Measurements from ENCODE around the gene SAP30L.

SAP30L gene

DNA sequence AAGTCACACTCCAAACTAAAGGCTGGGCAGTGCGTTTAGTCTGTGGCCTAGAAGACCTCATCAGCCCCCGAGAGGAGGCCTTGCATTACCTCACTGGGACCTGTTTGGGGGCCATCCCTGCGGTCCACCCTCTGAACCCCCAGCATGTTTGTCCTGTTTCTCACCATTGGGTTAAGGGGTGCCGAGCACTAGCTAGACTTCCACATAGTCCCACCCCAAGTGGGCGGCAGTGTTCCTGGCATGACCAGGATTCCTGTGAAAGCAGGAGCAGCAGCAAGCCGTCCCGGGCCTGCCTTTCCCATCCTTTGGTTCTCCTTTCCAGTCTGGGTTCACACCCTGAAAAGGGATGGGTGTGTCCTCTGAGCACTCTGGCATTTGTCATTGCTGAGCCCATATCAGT, 26.6 kb upstream of the SAP30L start:
- DNase-seq (ENCODE audit: low read depth in 2 of 2): no peak

DNA sequence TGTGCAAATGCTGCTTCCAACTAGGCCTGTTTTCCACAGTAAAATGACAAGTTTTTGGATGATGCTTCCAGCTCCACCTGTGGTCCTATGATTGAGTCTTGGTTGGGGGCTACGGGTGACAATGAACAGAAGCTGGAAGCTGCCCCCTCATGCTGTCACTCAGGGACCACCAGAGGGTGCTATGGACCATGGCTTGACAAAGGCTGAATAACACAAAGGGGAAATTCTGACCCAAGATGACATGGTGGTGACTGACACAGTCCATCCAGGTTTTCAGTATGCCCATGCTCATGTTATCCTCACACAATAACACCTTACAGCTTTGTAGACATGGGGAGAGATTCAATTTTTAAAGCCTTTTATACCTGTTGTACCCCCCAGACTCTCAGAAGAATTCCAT, 23.9 kb upstream of the SAP30L start:
- no peak for DNase-seq (ENCODE audit: low read depth in 2 of 2)

DNA sequence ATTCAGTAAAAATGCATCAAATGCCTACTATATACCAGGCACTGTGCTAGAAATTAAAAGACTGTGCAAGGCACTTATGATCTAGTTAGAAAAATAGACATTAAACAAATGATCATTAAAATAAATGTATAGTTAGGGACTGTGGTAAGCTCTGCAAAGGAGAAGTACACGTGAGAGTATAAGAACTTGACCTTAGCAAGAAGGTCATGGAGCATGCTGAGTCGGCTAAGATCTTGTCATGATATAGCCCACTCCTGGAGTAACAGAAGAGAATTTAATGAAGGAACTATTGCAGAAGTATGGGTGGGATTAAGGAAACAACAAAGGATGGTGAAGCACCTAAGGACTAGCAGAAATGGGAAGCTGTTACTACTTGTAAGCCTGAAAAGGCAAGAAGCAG, 23.5 kb upstream of the SAP30L start:
- no peak for DNase-seq (ENCODE audit: low read depth in 2 of 2)

DNA sequence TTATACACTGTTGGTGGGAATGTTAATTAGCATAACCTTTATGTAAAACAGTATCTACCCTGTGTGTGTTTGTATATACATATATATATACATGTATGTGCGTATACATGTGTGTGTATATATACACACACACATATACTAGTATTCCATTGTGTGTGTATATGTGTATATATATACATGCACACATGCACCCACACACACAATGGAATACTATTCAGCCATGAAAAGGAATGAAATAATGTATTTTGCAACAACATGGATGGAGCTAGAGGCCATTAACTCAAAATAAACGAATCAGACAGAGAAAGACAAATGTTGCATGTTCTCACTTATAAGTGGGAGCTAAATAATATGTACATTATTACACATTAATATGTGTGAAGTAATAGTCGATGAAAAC, 17.6 kb upstream of the SAP30L start:
- no peak for DNase-seq (ENCODE audit: low read depth in 2 of 2)

DNA sequence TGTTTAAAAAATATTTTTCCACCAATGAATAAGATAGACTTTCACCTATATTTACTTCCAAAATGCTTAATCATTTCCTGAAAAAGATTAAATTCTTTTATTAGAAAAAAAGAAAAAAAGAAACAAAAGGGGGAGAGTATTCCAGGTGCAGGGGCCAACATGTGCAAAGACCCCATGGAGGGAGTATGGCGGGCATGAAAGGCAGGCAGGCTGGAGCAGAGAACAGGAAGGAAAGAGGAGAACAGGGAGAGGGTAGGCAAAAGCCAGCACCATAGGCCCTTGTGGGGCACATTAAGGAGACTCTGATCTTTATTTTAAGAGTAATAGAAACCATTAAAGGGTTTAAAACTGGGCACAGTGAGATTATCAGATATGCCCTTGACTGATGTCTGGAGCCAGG, 16.5 kb upstream of the SAP30L start:
- DNase-seq (ENCODE audit: low read depth in 2 of 2): no peak

DNA sequence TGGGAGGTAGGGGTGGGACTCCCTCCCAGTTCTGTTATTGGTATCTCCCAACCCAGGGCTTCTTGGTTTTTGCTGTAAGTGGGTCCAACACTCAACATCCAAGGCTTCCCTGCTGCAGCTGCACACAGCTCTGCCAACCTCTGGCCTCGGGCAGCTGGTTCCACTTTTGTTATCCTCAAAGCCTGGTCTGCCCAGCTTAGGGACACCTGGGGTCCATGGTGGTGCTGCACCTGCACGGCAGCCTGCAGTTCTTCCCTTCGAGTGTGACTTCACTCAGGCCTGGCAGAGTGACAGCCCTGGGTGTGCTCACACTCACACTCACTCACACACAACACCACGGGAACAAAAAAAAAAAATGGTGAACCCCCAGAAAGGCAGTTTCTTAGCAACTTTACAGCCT, 15.3 kb upstream of the SAP30L start:
- no peak for DNase-seq (ENCODE audit: low read depth in 2 of 2)

DNA sequence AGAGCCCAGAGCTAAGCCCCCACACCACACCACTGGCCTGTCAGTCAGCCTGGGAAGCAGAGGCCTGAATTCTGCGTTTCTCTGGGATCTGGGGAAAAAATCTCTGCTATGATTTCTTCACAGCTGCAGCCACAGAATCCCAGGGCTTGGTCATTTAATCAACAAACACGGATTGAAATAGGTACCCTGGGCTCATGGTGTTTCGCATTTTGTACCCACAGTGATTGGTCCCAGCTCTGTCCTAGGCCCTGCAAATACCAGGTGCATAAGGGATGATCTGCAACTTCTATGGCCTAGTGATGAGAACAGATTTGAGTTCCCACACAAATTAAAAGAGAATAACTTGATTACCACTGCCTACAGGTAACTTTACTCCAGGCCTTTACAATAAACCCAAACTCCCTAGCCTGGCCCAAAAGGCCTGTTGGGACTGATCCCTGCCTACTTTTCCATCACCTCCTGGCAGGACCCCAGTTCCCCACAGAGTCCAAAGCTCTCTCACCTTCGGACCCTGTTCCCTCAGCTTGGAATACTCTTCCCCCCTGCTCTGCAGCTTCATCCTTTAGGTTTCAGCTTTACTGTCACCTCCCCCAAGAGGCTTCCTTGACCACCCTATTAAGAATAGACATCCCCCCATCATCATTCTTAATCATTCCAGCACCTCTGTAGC, 14.7 kb upstream of the SAP30L start:
- no peak for DNase-seq (ENCODE audit: low read depth in 2 of 2)

DNA sequence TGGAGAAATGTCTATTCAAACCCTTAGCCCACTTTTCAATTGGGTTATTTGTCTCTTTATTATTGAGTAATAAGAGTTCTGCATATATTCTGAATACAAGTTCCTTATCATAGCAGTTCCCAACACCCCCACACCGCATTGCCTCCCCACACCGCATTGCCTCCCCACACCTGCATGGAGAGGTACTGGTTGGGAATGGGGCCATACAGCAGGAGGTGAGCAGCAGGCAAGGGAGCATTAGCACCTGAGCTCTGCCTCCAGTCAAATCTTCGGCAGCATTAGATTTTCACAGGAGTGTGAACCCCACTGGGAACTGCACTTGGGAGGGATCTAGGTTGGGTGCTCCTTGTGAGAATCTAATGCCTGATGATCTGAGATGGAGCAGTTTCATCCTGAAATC, 10.6 kb upstream of the SAP30L start:
- no peak for DNase-seq (ENCODE audit: low read depth in 2 of 2)

DNA sequence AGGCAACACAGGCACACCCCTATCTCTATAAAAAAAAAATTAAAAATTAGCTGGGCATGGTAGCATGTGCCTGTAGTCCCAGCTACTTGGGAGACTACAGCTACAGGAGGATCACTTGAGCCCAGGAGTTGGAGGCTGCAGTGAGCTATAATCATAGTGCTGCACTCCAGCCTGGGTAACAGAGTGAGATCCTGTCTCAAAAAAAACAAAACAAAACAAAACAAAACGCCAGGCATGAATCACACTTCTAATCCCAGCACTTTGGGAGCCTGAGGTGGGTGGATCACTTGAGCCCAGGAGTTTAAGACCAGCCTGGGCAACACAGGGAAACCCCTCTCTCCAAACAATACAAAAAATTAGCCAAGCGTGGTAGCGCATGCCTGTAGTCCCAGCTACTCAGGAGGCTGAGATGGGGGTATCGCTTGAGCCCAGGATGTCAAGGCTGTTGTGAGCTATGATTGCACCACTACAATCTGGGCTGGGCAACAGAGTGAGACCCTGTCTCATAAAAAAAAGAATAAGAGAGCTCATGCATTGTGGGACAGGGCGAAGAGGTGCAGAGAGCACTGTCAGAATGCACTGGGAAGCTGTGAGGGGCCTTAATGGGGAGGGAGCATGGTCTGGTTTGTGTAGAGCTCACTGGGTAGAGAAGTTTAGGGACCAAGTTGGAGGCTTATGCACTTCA, 8.4 kb upstream of the SAP30L start:
- no peak for DNase-seq (ENCODE audit: low read depth in 2 of 2)

DNA sequence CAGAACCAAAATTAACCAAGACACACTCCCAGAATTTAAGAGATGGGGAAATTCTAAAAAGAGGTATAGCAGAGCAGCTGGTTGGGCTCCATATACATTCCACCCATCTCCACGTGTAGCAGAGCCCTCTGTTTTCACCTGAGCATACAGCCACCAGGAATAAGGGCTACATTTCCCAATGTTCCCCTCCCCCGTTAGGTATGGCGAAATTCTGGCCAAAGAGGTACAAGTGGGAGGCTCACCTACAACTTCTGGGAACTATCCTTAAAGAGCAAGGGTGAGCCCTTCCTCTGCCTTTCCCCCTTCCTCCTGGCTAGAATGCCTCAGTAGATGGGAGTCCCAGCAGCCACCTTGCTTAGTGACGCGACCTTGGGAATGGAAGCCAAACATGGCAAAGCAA, 5.3 kb upstream of the SAP30L start:
- no peak for DNase-seq (ENCODE audit: low read depth in 2 of 2)

DNA sequence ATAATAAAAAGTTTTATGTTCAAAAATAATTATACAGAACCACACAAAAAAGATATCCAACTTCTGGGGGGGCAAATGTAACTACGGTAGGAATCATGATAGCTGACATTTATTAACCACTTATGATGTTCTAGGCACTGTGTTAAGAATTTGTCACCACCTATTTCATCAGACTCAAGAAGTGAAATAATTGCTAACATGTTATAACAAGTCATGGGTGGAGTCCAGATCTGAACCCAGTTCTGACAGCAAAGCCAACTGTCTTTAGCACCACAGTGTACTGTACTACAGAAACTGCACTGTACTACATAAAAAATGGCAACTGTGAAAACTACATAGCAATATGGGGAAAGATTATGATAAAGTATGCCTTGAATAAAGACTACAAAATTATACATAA, 3.0 kb upstream of the SAP30L start:
- DNase-seq (ENCODE audit: low read depth in 2 of 2): no peak

DNA sequence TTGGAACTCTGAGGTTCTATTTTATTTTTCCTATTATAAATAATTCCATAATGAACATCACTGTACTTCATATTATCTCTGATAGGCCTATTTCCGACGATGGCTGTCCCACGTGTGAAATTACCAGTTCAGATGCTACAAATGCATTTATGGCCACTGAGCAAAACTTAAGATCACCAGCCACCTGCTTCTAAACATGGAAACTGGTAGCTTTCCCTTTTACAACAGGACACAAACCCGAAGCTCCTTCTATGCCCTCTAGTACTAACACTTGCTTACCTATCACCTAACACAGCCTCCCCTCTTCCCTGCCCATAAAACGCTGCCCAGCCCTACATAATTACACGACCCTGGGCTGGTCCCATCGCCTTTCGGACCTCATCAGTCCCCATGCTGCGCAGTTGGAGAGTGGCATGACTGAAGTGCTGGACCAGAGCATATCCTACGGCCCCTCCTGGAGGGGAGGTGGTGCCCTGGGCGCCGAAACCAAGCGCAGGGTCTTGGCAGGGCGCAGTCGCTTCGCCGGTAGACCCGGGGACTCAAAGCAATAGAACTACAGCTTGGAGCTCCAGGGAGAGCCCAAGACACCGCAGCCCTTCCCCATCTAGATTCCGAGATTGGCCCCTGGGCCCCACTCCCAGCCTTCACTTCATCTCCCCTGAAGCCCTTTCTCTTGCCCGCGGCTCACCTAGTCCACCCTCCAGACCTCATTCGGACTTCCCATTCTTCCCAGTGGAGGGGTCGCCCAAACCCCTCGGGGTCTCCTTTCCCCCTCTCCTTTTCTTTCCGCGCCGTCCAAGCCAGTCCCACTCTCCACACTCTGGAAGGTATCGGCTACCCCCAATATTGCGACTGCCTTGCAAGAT, 1.0 kb upstream of the SAP30L start:
- DNase-seq (ENCODE audit: low read depth in 2 of 2): no peak

DNA sequence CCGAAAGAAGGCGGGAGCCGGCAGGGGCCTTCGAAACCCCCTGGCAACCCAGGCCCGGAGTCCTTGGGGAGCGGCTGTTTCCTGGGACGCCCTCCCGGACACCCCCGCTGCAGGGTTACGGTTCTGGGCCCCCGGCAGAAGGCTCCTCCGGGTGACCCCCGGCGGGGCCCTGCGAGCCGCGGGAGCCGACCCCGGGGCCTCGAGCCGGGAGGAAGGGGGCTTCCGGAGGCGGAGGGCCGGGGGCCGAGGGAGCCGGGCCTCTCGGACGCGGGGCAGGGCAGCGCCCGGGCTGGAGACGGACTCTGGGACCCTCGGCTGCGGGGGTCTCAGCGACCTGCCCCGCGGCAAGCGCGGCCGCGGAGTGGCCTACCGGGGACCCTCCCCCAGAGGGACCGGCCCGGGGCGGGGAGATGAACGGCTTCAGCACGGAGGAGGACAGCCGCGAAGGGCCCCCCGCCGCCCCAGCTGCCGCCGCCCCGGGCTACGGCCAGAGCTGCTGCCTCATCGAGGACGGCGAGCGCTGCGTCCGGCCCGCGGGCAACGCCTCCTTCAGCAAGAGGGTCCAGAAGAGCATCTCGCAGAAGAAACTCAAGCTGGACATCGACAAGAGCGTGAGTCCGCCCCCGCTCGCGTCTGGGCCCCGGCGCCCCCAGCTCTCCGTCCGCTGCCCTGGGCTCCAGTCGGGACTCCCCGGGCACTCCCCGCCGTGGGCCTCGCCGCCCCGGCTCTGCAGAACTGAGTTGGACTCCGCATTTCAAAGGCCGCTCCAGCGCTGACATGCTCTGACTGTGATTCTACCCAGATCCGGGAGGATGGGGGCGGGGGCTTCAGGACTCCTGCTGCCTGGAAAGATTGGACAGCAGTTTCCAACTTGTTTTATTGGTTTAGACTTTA, 645 bp downstream of the SAP30L start:
- no peak for DNase-seq (ENCODE audit: low read depth in 2 of 2)

DNA sequence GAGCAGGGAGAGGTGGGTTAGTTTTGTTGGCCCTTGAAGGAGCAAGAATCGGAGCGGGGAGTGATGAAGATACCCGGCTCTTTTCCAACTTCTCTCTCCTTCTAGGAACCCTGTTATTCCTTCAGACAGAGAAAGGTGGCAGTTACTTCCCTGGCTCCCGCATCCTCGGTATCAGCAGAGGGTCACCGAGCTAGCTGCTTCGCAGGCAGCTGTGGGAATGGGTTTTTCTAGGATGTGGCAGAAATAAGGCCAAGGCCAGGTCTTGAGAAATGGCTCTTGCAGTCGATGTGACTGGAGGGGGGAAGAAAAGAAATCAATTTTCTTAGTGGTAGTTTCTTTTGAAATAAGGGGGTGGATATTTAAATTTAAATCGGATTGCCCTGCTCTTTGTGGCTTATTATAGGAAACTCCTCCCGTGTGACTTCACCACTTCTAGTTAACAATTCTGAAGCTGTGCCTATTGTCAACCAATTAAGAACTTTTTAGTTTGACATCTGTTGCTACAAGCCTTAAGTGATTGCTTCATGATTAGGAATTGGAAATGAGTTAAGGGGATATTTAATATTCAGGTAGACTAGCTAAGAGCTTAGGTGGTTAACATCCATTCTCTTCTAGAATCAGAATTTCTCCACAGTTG, 1.4 kb downstream of the SAP30L start:
- no peak for DNase-seq (ENCODE audit: low read depth in 2 of 2)

DNA sequence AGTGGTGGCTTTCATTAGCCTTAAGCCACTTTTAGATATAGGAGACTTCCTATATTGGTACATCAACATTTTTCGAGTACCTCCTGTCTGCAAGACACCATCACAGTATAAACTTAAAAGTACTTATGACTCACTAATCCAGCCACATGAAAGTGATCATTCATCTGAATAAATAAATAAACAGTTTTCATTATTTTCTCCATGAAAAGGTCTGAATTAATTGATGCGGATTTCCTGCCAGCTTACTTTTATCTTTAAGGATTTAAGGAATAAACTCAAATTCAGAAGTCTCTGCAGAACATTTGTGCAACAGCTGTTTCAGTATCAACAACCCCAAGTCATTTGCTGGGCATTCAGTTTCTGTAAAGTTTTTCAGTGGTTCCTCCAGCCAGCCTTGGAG, 4.0 kb downstream of the SAP30L start:
- no peak for DNase-seq (ENCODE audit: low read depth in 2 of 2)

DNA sequence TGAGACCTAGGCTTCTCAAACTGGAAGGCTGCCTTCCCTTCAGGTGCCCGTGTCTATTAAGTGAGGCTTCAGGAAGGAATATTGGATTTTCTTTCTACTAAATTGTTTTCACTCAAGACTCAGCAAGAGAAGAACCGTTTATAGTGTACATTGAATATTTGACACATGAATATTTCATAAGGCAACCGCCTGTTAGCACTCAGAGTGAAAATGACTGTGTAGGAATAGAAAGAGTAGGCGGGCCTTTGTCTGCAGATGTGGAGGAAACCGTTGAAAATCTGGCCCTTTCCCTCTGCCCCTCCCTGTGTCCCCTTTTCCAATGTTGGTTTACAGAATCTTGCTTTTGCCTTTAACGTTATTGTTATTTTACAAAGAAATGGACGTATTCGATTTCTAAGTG, 6.2 kb downstream of the SAP30L start:
- no peak for DNase-seq (ENCODE audit: low read depth in 2 of 2)

DNA sequence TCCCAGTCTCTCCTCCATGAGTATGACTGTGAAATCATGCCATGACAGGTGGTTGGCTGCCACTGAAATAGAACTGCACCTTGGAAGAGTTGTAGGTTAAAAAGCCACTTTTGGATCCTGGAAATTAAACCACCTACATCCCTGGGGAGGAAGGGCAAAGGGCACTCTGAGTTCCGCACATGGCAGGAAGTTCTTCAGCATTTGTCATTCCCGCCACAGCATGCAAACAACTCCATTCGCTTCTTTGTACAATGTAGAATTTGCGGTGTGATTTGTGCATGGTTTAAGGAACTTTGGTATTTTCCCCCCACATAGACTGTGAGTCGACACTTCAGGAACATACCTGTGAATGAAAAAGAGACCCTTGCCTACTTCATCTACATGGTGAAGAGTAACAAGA, 9.8 kb downstream of the SAP30L start:
- no peak for DNase-seq (ENCODE audit: low read depth in 2 of 2)

DNA sequence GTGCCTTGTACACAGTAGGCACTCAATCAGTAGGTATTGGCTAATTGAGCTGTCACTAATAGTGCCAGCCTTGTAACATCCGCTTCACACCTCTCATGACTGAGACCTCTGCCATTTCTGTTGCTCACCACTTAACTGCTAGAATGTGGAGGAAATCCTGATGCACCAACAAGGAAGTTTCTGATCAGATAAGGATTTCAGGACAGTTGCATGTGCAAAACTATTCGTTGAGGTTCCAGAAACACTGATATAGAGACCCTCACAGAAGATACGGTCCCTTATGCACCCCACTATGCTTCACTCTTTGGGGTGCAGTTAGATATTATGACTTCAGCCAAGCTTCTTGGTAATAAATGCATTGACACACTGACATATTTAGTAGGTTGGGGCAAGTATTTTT, 10.7 kb downstream of the SAP30L start:
- no peak for DNase-seq (ENCODE audit: low read depth in 2 of 2)

DNA sequence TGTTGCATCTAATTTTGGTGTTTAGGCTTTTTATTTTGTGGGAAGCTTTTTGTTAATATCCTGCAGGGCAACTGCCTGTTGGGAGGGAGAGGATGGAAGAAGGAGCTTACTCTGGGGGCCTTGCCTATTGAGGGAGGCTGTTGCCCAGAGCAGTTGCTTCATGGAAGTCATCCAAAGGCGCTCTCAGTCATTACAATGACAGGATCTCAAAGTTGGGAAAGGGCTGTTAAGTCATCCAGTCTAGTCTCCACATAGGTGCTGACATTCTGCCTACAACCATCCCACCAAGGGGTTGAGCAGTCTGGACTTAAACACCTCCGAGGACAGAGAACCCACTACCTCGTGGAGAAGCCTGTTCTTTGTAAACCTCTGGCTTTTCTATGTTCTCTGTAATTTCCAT, 13.2 kb downstream of the SAP30L start:
- DNase-seq (ENCODE audit: low read depth in 2 of 2): no peak

DNA sequence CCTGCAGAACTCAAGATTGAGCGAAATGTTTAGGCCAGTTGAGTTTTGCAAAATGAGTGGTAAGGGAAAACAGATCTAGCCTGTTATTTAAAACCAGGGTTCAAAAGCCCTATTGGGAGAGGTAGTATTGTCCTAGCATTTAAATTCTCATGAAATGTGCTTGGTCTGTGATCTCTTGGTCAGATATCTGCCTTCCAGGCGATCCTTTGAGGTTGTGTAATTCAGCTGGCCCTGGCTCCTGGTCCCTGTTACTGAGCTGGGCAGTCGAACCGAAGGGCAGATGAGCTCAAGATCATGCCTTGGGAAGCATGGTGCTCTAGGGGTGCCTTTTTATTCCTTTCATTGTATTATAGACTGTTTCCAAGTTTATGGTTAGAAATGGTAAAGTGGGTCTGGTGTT, 14.4 kb downstream of the SAP30L start:
- DNase-seq (ENCODE audit: low read depth in 2 of 2): no peak

DNA sequence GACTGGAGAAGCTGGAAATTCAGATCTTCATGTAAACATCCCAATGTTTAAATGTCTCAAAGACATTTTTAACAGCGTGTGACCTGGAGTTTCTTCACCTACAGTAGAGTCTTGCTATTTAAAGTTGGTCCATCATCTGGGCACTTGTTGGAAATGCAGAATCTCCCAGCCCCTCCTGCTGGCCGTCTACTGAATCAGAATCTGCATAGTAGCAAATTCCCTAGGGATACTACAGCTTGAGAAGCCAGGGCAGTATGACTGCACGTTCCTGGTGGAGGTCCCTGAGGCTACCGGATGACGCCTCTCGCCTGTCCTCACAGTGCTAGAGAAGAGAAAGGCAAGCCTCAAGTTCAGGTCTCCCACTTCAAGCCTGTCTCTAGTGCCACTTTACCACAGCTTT, 15.7 kb downstream of the SAP30L start:
- DNase-seq (ENCODE audit: low read depth in 2 of 2): no peak

DNA sequence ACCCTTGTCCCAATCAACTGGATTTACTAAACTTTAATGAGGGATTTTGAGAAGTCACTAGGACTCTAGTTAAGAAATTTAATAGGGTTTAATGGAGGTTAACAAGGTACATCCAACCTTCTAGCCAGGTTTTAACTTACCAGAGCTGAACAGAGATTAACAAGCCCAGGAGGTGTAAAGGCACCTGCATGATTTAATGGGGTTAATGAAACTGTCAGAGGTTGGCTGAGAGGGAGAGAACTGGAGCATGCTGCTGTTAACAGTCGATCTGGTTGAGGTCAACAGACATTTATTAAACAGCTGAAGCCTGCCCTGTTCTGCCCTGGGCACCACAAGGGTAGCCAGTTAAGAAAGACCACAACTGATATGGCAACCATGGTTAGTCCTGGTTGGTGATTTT, 18.6 kb downstream of the SAP30L start:
- no peak for DNase-seq (ENCODE audit: low read depth in 2 of 2)
